Esophagus squamous epithelium (tissue), 5 donors: ENCODE measurements around the gene HYAL3. TPM values are rescaled to one million over a fixed set of nuclear protein-coding genes. Genes with fewer than 3 reads are reported as not detected.
A peak's percentile ranks its signal among the peaks of the same experiment; 100 is the strongest.

ENCODE experiments used
- DNase-seq: peaks from one replicate; lab custom pipeline; 2025; lab: John Stamatoyannopoulos, UW
- H3K27ac ChIP-seq, 4 donors: fragments of 200-600 bp; sonication (generic); one replicate each; pipeline ENCODE4 v1.5.1; 2016 to 2019; ENCODE audit warnings: mild to moderate bottlenecking in 1 of 4
- H3K27me3 ChIP-seq, 4 donors: fragments of 200-600 bp; sonication (generic); 1 replicate in 3 of 4; 2 replicates in 1 of 4; pipeline versions ENCODE4 v1.5.1 to v1.6.0; 2017 to 2021; ENCODE audit warnings: antibody characterized with exemption in 1 of 4
- H3K36me3 ChIP-seq, 3 donors: fragments of 200-600 bp; sonication (generic); one replicate each; pipeline ENCODE4 v1.5.1; 2016 to 2019
- H3K4me1 ChIP-seq, 3 donors: fragments of 200-600 bp; sonication (generic); one replicate each; pipeline ENCODE4 v1.5.1; 2017 to 2019
- H3K4me3 ChIP-seq, 4 donors: fragments of 200-600 bp; sonication (generic); 1 replicate in 3 of 4; 2 replicates in 1 of 4; pipeline ENCODE4 v1.5.1; 2016 to 2019; ENCODE audit warnings: mild to moderate bottlenecking in 2 of 4, moderate library complexity in 1 of 4
- H3K9me3 ChIP-seq, 3 donors: fragments of 200-600 bp; sonication (generic); one replicate each; pipeline ENCODE4 v1.5.1; 2016 to 2019
- POLR2A ChIP-seq, 4 donors: fragments of 450-650 bp; IDR thresholded peaks; one replicate each; pipeline ENCODE4 v1.6.1; 2017; ENCODE audit warnings: antibody characterized with exemption in 4 of 4, mild to moderate bottlenecking in 4 of 4, moderate library complexity in 3 of 4
- WGBS, 2 donors: methylation state at CpG; one replicate each; pipeline ENCODE4 v1.1.5; 2018; 5-methylcytosine and 5-hydroxymethylcytosine counted together
- intact Hi-C: fragments of 100-400 bp; cut with DNase I; formaldehyde crosslinking; loops from one replicate; pipeline ENCODE4 v1.15.0; 2022
- total RNA-seq, 4 donors: library from RNA; depleted of rRNA; stranded (reverse); fragments of >200 nt; gene quantifications; one replicate each; pipeline ENCODE4 v1.1.0, GENCODE V29; 2016
- TF ChIP-seq, protein P1 (sequence below), 6 experiments: fragments of 450-650 bp in 4 of 6; fragments of 200-600 bp in 2 of 6; sonication (generic) in 2 of 6; IDR thresholded peaks; one replicate each; pipeline ENCODE4 v1.5.1; 2016 to 2019; ENCODE audit warnings: antibody characterized with exemption in 6 of 6, mild to moderate bottlenecking in 4 of 6, moderate library complexity in 4 of 6
- donor health status: DM: yes; HTN: yes; CAD: no.

Gene HYAL3, protein sequence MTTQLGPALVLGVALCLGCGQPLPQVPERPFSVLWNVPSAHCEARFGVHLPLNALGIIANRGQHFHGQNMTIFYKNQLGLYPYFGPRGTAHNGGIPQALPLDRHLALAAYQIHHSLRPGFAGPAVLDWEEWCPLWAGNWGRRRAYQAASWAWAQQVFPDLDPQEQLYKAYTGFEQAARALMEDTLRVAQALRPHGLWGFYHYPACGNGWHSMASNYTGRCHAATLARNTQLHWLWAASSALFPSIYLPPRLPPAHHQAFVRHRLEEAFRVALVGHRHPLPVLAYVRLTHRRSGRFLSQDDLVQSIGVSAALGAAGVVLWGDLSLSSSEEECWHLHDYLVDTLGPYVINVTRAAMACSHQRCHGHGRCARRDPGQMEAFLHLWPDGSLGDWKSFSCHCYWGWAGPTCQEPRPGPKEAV
- total RNA-seq: 1 to 10 TPM; 5.3 to 7.9 (median 5.8) TPM

DNA sequence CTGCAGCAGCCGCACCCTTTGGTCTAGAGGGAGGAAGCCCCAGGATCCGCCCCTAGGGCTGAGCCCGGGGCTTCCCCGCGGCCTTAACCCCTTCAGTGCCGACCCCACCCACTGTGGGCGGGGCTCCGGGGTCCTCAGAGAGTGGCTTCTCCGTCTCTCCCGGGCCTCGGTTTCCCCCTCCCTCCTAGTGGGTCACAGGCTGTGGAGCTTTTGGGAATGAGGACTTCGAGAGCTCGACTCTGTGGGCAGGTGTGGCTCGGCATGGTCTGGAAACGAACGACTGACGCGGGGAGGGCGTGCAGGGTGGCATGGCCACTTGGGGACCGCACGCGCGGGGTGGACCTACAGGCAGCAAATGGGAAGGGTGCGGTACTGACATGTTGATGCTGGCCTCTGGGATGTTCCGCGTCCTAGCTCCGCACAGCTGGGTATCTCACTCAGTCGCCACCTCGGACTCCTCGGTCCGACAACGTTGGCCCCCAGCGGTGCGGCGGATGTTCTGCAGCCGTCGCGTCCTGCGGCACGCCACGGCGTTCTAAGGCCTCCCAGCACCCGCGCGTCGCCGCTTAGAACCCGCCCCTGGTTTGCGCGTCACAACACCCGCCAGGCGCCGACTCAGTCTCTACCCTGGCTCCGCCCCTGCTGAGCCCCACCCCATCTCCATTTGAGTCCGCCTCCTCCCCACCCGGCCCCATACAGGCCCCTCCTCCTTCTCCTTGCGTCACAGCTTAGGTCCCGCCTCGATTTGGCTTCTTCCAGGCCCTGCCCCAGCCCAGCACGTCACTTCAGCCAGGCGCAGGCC is at the start of gene HYAL3, which contains the start of gene NAA80:
HYAL3 (minus strand) TSS at position 570 of the 802 bp plus-strand sequence. CDS start 3,803 bp downstream, outside the sequence.
NAA80 (minus strand) TSS at position 570 of the 802 bp plus-strand sequence. CDS start 1,942 bp downstream, outside the sequence.
- WGBS, 2 donors: 0% methylated on average over 13 to 26 of the region's 61 CpGs
- intact Hi-C loops: no loop called here
- peak in 3 of 4 donors; percentile 50 to 98 (median 92) for TF ChIP-seq POLR2A (IDR thresholded peaks at IDR 0.05)
- TF ChIP-seq, protein P1, sequence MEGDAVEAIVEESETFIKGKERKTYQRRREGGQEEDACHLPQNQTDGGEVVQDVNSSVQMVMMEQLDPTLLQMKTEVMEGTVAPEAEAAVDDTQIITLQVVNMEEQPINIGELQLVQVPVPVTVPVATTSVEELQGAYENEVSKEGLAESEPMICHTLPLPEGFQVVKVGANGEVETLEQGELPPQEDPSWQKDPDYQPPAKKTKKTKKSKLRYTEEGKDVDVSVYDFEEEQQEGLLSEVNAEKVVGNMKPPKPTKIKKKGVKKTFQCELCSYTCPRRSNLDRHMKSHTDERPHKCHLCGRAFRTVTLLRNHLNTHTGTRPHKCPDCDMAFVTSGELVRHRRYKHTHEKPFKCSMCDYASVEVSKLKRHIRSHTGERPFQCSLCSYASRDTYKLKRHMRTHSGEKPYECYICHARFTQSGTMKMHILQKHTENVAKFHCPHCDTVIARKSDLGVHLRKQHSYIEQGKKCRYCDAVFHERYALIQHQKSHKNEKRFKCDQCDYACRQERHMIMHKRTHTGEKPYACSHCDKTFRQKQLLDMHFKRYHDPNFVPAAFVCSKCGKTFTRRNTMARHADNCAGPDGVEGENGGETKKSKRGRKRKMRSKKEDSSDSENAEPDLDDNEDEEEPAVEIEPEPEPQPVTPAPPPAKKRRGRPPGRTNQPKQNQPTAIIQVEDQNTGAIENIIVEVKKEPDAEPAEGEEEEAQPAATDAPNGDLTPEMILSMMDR (IDR thresholded peaks at IDR 0.05): peak in 5 of 6 experiments; percentile 29 to 64 (median 44)
- Histone ChIP-seq H3K27ac (peak within 1 kb of the TSS; percentile 89 to 94 (median 91)), H3K9me3 (no peaks in the 10 kb centered on the region), H3K36me3 (peaks cover 0 to 13% (median 0%) of the 10 kb centered on the region in 3 donors), H3K27me3 (no peaks in the 10 kb centered on the region), H3K4me3 (peak within 1 kb of the TSS; percentile 49 to 72 (median 60)), H3K4me1 (peaks cover 34 to 59% (median 38%) of the 10 kb centered on the region in 3 donors)
- DNase-seq: peak; percentile 97

DNA sequence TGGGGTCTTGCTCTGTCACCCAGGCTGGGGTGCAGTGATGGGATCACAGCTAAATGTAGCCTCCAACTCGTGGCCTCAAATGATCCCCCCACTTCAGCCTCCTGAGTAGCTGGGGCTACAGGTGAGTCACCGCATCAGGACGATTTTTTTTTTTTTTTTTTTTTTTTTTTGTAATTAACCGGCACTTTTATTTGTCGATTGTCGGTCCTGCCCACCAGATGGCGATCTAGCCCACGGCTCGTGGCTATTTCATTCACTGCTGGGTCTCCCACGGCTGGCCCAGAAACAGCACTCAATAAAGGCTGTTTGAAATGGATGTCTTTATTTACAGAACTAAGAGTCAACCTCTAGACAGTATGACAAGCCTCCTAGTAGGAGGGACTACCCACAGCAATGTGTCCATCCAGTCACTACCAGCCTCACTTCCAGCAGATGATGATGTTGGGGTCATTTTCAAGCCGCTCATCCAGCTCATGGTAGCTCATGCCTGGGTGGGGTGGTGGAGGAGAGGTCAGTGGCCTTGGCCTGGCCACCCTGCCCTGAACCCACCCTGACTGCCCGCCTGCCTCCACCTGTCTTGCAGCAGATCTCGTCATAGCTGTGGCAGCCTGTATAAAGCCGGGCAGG is 48.1 kb upstream of the HYAL3 start:
- H3K9me3 ChIP-seq: no peaks in the 10 kb centered on the region
- peak overlapping the region in 2 of 4 donors; percentile 12 to 33 for H3K27ac ChIP-seq
- H3K27me3 ChIP-seq: no peaks in the 10 kb centered on the region
- H3K36me3 ChIP-seq: peaks cover 0 to 25% (median 0%) of the 10 kb centered on the region in 3 donors
- no peak overlapping the region for H3K4me3 ChIP-seq
- TF ChIP-seq, protein P1 (IDR thresholded peaks at IDR 0.05): peak in 5 of 6 experiments; percentile 22 to 62 (median 48)
- TF ChIP-seq POLR2A (IDR thresholded peaks at IDR 0.05): no peak
- intact Hi-C loops: no loop called here
- DNase-seq: no peak
- H3K4me1 ChIP-seq: peaks cover 26 to 78% (median 34%) of the 10 kb centered on the region in 3 donors
- WGBS, 2 donors: 22 to 29% methylated on average over 12 to 13 of the region's 14 CpGs

DNA sequence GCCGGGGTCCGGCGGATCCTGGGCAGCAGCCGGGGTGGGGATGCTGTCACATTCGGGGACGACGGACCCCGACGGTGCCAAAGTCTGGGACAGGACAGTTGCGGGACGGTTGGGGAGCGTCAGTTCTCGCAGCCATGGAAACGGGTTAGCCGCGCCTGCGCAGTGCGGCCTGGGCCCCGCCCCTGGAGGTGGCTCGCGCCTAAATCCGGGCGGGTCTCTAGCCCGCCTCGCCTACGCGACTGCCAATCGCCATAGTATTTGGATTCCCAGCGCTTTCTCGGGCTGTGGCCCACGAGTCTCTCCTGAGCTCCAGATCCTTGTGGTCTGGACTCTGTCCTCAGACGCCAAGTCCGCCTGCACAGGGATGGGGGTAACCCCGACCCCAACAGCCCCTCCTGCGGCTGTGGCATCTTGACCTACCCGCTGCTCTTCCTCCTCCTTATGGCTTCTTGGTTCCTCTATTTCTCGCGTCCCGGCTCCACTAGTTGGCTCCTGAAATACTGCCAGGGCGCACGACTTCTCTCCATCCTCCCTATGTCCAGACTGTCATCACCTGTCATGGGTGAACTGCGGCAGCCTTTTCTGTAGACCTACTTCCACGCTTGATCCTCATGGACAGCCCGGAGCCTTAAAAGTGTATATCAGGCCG is 46.5 kb upstream of the HYAL3 start, which contains the start of gene ZMYND10:
ZMYND10 (minus strand) TSS at position 147 of the 649 bp plus-strand sequence. CDS start 153 bp downstream, outside the sequence.
- no peak for DNase-seq
- Histone ChIP-seq H3K4me1 (peaks cover 26 to 81% (median 32%) of the 10 kb centered on the region in 3 donors), H3K27ac (peak within 1 kb of the TSS in 3 of 4 donors; percentile 48 to 63 (median 55)), H3K36me3 (peaks cover 0 to 21% (median 0%) of the 10 kb centered on the region in 3 donors), H3K9me3 (no peaks in the 10 kb centered on the region), H3K27me3 (no peaks in the 10 kb centered on the region), H3K4me3 (peak within 1 kb of the TSS; percentile 18 to 60 (median 36))
- no peak for TF ChIP-seq POLR2A (IDR thresholded peaks at IDR 0.05)
- WGBS, 2 donors: 20 to 26% methylated on average over 12 to 16 of the region's 45 CpGs
- intact Hi-C loops: no loop called here

DNA sequence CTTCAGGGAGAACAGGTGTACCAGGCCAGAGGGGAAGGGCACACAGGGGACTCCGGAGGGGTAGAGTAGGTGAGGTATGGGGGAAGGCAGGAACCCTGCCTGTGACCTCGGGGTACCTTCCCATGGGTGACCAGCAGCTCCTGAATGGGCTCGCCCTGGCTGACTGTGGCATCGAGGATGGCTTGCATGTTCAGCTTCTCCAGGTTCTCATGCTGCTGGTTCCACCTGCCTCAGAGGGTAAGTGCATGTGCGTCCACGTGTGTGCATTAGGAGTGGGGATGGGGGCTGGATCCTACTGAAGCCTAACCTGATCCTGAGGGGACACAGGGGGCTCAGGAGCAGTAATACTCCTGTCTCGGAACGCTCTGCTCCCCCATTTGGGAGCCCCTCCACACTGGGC is 45.8 kb upstream of the HYAL3 start:
- no peak overlapping the region for H3K27ac ChIP-seq
- peaks cover 0 to 21% (median 0%) of the 10 kb centered on the region in 3 donors for H3K36me3 ChIP-seq
- peaks cover 32 to 82% (median 33%) of the 10 kb centered on the region in 3 donors for H3K4me1 ChIP-seq
- intact Hi-C loops: no loop called here
- 61 to 75% methylated on average over 4 to 6 of the region's 8 CpGs for WGBS, 2 donors
- no peak for TF ChIP-seq POLR2A (IDR thresholded peaks at IDR 0.05)
- TF ChIP-seq, protein P1 (IDR thresholded peaks at IDR 0.05): no peak
- H3K4me3 ChIP-seq: peak overlapping the region in 3 of 4 donors; percentile 30 to 60 (median 43)
- no peak for DNase-seq
- no peaks in the 10 kb centered on the region for H3K9me3 ChIP-seq
- no peaks in the 10 kb centered on the region for H3K27me3 ChIP-seq
